A673 (cell line): ENCODE data around the gene GPT2. TPM values are rescaled to one million over a fixed set of nuclear protein-coding genes. Genes with fewer than 3 reads are reported as not detected.

ENCODE experiments used
- BruUV-seq: library from RNA; stranded (reverse); fragments of 400-500 nt; replicated peaks from 2 replicates; lab custom pipeline; 2021; lab: Mats Ljungman, UMichigan
- CTCF ChIA-PET: fragments of 300-600 bp; sonication (Branson Sonifier 250); formaldehyde crosslinking; loops from one replicate; lab custom pipeline; 2022; ENCODE audit warnings: antibody characterized with exemption; lab: Charles Lee
- POLR2A ChIA-PET: fragments of 300-600 bp; sonication (Branson Sonifier 250); formaldehyde crosslinking; loops from one replicate; lab custom pipeline; 2022; ENCODE audit warnings: antibody characterized with exemption; ENCODE audit not compliant: low non-redundant PET; lab: Charles Lee
- DNase-seq: peaks from one replicate; pipeline ENCODE4 v3.0.0-alpha.2; 2015; ENCODE audit warnings: low spot score
- H3K27ac ChIP-seq: fragments of 200-600 bp; sonication (generic); 2 replicates; pipeline ENCODE4 v1.5.1; 2016; ENCODE audit warnings: mixed run types, low read depth, mild to moderate bottlenecking, mixed read lengths, antibody characterized with exemption, low read length; ENCODE audit not compliant: poor library complexity, severe bottlenecking
- H3K27me3 ChIP-seq: fragments of 200-600 bp; sonication (generic); replicated peaks from 2 replicates; pipeline ENCODE4 v1.6.1; 2017; ENCODE audit warnings: mixed run types, low read depth, mild to moderate bottlenecking, mixed read lengths, antibody characterized with exemption, low read length; ENCODE audit not compliant: insufficient read depth, poor library complexity
- H3K36me3 ChIP-seq: fragments of 200-600 bp; sonication (generic); 2 replicates; pipeline ENCODE4 v1.6.1; 2016; ENCODE audit warnings: mixed run types, mild to moderate bottlenecking, mixed read lengths, antibody characterized with exemption, low read length; ENCODE audit not compliant: insufficient read depth, poor library complexity, severe bottlenecking
- H3K4me1 ChIP-seq: fragments of 200-600 bp; sonication (generic); 2 replicates; pipeline ENCODE4 v1.6.1; 2017; ENCODE audit warnings: mixed run types, mild to moderate bottlenecking, mixed read lengths, antibody characterized with exemption, low read length; ENCODE audit not compliant: insufficient read depth, poor library complexity, severe bottlenecking
- H3K4me3 ChIP-seq: fragments of 200-600 bp; sonication (generic); 2 replicates; pipeline ENCODE4 v1.5.1; 2016; ENCODE audit warnings: low read depth, mixed run types, mild to moderate bottlenecking, mixed read lengths, low read length; ENCODE audit not compliant: poor library complexity, severe bottlenecking
- H3K9me3 ChIP-seq: fragments of 200-600 bp; sonication (generic); 2 replicates; pipeline ENCODE4 v1.6.1; 2016; ENCODE audit warnings: mixed run types, low read depth, mild to moderate bottlenecking, mixed read lengths, antibody characterized with exemption, low read length; ENCODE audit not compliant: poor library complexity, severe bottlenecking
- CTCF ChIP-seq: fragments of 300-800, 200-600 bp; sonication (generic); conservative IDR thresholded peaks from 2 replicates; pipeline ENCODE4 v1.5.1; 2017; ENCODE audit warnings: low read depth, mild to moderate bottlenecking, antibody characterized with exemption, low read length, moderate library complexity, mixed read lengths
- EZH2 ChIP-seq: fragments of 200-600 bp; sonication (generic); IDR thresholded peaks from 2 replicates; pipeline ENCODE4 v1.6.1; 2017; ENCODE audit warnings: borderline replicate concordance, low read depth, mild to moderate bottlenecking, mixed read lengths, antibody characterized with exemption, low read length; ENCODE audit not compliant: poor library complexity, severe bottlenecking
- intact Hi-C: fragments of 100-400 bp; cut with micrococcal nuclease; formaldehyde crosslinking; loops from one replicate; pipeline ENCODE4 v1.10.0; 2022; ENCODE audit not compliant: unreplicated experiment
- total RNA-seq: library from RNA; stranded (reverse); gene quantifications from 2 replicates; pipeline ENCODE4 v1.2.3, GENCODE V29; 2021

Gene GPT2
- total RNA-seq, 1 experiment from 2014 or later, result 38.8 TPM

DNA sequence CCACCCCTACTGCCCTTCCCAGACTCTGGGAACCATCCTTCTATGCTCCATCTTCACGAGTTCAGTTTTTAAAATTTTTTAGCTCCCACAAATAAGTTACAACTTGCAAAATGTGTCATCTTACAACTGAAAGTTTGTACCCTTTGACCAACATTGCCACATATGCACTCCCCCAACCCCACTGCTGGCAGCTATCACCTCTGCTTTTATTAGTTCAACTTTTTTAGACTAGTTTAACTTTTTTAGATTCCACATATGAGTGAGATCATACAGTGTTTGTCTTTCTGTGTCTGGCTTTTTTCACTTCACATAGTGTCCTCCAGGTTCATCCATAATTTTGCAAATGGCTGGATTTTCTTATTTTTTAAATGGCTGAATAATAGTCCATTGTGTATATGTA is 7.7 kb downstream of the GPT2 start:
- no TSS peak for BruUV-seq
- TF ChIP-seq CTCF (no peak), EZH2 (no peak)
- H3K36me3 ChIP-seq, result no peaks in the 10 kb centered on the region
- CTCF ChIA-PET, result no interaction called here
- POLR2A ChIA-PET, result no interaction called here
- H3K4me3 ChIP-seq, result no peak overlapping the region
- no peaks in the 10 kb centered on the region for H3K27me3 ChIP-seq
- intact Hi-C loops, result no loop called here
- no peaks in the 10 kb centered on the region for H3K9me3 ChIP-seq
- peaks cover 6% of the 10 kb centered on the region for H3K4me1 ChIP-seq
- DNase-seq, result no peak
- H3K27ac ChIP-seq, result no peak overlapping the region

DNA sequence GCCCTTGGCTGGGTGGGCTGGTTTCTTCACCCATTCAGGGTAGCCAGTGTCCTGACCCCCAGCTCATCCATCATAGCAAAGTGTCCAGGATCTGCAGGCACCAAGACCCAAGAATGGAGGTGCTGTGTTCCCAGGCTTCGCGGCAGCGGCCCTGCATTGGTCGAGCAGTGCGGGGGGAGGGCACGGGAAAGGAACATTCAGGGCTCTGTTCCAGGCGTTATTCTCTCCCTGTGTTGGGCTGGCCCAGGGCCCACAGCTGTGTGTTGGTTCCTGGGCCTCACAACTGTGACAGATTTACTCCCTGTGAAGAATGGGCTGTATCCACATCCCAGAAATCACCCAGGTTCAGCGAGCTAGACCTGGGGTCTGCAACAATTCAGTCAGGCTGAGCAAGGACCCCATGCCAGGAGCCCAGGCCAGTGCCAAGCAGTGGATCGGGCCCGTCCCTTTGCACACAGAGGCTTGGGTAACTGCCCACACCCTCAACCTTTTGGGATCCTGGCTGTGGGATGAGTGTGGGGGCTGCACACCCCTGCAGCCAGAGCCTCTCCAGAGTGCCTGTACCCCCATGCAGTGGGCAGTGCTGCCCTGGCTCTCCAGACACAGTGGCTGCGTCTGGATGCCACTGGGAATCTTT is 10.0 kb downstream of the GPT2 start:
- peaks cover 6% of the 10 kb centered on the region for H3K4me1 ChIP-seq
- no peaks in the 10 kb centered on the region for H3K27me3 ChIP-seq
- BruUV-seq, result no TSS peak
- TF ChIP-seq EZH2 (no peak), CTCF (no peak)
- CTCF ChIA-PET, result no interaction called here
- POLR2A ChIA-PET, result no interaction called here
- H3K36me3 ChIP-seq, result peaks cover 3% of the 10 kb centered on the region
- intact Hi-C loops, result no loop called here
- no peak overlapping the region for H3K27ac ChIP-seq
- no peak overlapping the region for H3K4me3 ChIP-seq
- no peak for DNase-seq
- H3K9me3 ChIP-seq, result no peaks in the 10 kb centered on the region

GRCh38 chr16:46895399-46896313 is 11.5 kb downstream of the GPT2 start:
- intact Hi-C loops, result no loop called here
- no TSS peak for BruUV-seq
- CTCF ChIA-PET, result interaction anchor here (0.6 kb wide), 1 partner anchor 13 kb away, joined by 14 read pairs; no protein-coding TSS in a partner anchor

More at GRCh38 chr16:46895399-46896313, 11.5 kb downstream of the GPT2 start:
- no peaks in the 10 kb centered on the region for H3K27me3 ChIP-seq
- H3K4me1 ChIP-seq, result peaks cover 6% of the 10 kb centered on the region
- POLR2A ChIA-PET, result interaction anchor here (0.7 kb wide), 1 partner anchor 9 kb away, joined by 3 read pairs; no protein-coding TSS in a partner anchor
- no peaks in the 10 kb centered on the region for H3K9me3 ChIP-seq
- H3K27ac ChIP-seq, result no peak overlapping the region
- no peak for TF ChIP-seq CTCF
- TF ChIP-seq EZH2, result no peak
- peaks cover 3% of the 10 kb centered on the region for H3K36me3 ChIP-seq
- H3K4me3 ChIP-seq, result no peak overlapping the region
- no peak for DNase-seq
